K562 (cell line): ENCODE measurements around the gene ZC3H7B. TPM values are rescaled to one million over a fixed set of nuclear protein-coding genes. Genes with fewer than 3 reads are reported as not detected.

Source experiments
- ATAC-seq: fragments of 200-7000 bp; cut with Tn5 transposase; 3 replicates; pipeline ENCODE4 v1.9.1; 2020; ENCODE audit warnings: moderate library complexity
- BruUV-seq: library from RNA; stranded (reverse); fragments of 400-500 nt; replicated peaks from 2 replicates; lab custom pipeline; 2021; lab: Mats Ljungman, UMichigan
- CTCF ChIA-PET: fragments of 300-600 bp; formaldehyde crosslinking; extraction: SDS; loops from one replicate; lab custom pipeline; 2021; ENCODE audit warnings: low intra/inter-chr PET ratio; lab: Yijun Ruan, JAX
- POLR2A ChIA-PET: fragments of 300-600, 350-650 bp; sonication (Branson Sonifier 250); formaldehyde crosslinking; extraction: SDS; loops from one replicate; lab custom pipeline; 2021; ENCODE audit warnings: antibody characterized with exemption, inconsistent platforms; lab: Yijun Ruan, JAX
- DNase-seq, 4 experiments: peaks; one replicate each; pipeline versions ENCODE4 v3.0.0 to v3.0.0-alpha.2; 2011 to 2018; ENCODE audit warnings: low spot score in 3 of 4, mixed read lengths in 3 of 4; ENCODE audit errors: extremely low read depth in 1 of 4
- FAIRE-seq: peaks from 2 replicates; lab custom pipeline; 2011; peaks lifted over from hg19 to GRCh38; lab: Jason Lieb, UNC
- H2AFZ ChIP-seq: 2 replicates; pipeline ENCODE4 v1.6.0; 2011; ENCODE audit warnings: low read depth, low read length, control low read depth, inconsistent platforms
- H3K27ac ChIP-seq: fragments of 200-600 bp; 3 replicates; pipeline ENCODE4 v1.8.0; 2011; ENCODE audit warnings: low read depth, mild to moderate bottlenecking, control low read depth, inconsistent platforms, low read length, moderate library complexity, mixed read lengths; ENCODE audit errors: extremely low read depth
- H3K27me3 ChIP-seq, 2 experiments: fragments of 300-600 bp in 1 of 2; 2 replicates in 1 of 2; 3 replicates in 1 of 2; pipeline versions ENCODE4 v1.6.0 to v1.8.0; 2011; ENCODE audit warnings: inconsistent platforms in 2 of 2, low read length in 2 of 2, mild to moderate bottlenecking in 1 of 2, mixed read lengths in 1 of 2, moderate library complexity in 1 of 2; ENCODE audit not compliant: control insufficient read depth in 2 of 2, insufficient read depth in 2 of 2
- H3K36me3 ChIP-seq: fragments of 300-600 bp; 3 replicates; pipeline ENCODE4 v1.8.0; 2011; ENCODE audit warnings: mild to moderate bottlenecking, low read length, inconsistent platforms; ENCODE audit not compliant: control insufficient read depth, insufficient read depth
- H3K4me1 ChIP-seq, 2 experiments: fragments of 200-600 bp in 1 of 2; replicated peaks in 1 of 2; 2 replicates in 1 of 2; 3 replicates in 1 of 2; pipeline versions ENCODE4 v1.5.1 to v1.8.0; 2011; ENCODE audit warnings: inconsistent platforms in 2 of 2, low read length in 2 of 2, mild to moderate bottlenecking in 1 of 2, mixed read lengths in 1 of 2, moderate library complexity in 1 of 2; ENCODE audit not compliant: control insufficient read depth in 2 of 2, insufficient read depth in 2 of 2
- H3K4me2 ChIP-seq: 2 replicates; pipeline ENCODE4 v1.6.1; 2011; ENCODE audit warnings: low read length, control low read depth, inconsistent platforms, mixed read lengths; ENCODE audit not compliant: insufficient read depth
- H3K4me3 ChIP-seq: fragments of 200-600 bp; sonication (generic), shearing (Covaris generic); 2 replicates; pipeline ENCODE4 v1.5.1; 2016; ENCODE audit warnings: control low read depth, inconsistent platforms
- H3K79me2 ChIP-seq: fragments of 200-600 bp; 3 replicates; pipeline ENCODE4 v1.8.0; 2011; ENCODE audit warnings: low read length, inconsistent platforms; ENCODE audit not compliant: control insufficient read depth, insufficient read depth
- H3K9ac ChIP-seq, 2 experiments: 2 replicates each; pipeline versions ENCODE4 v1.6.0 to v1.6.1; 2011; ENCODE audit warnings: low read depth in 2 of 2, low read length in 2 of 2, control low read depth in 1 of 2, inconsistent platforms in 1 of 2, mild to moderate bottlenecking in 1 of 2, mixed read lengths in 1 of 2; ENCODE audit not compliant: insufficient read depth in 1 of 2
- H3K9me1 ChIP-seq: one replicate; pipeline ENCODE4 v1.6.0; 2011; ENCODE audit warnings: inconsistent platforms, mild to moderate bottlenecking, low read length, moderate library complexity; ENCODE audit not compliant: control insufficient read depth, insufficient read depth
- H3K9me3 ChIP-seq: replicated peaks from 2 replicates; pipeline ENCODE4 v1.5.1; 2011; ENCODE audit warnings: low read depth, low read length, inconsistent platforms; ENCODE audit not compliant: control insufficient read depth, insufficient read depth
- H4K20me1 ChIP-seq: replicated peaks from 2 replicates; pipeline ENCODE4 v1.6.1; 2011; ENCODE audit warnings: low read length, inconsistent platforms, mixed read lengths; ENCODE audit not compliant: control insufficient read depth, insufficient read depth
- ATF4 ChIP-seq: fragments of 450-650 bp; formaldehyde crosslinking; IDR thresholded peaks from 2 replicates; pipeline ENCODE4 v1.4.0; 2022; ENCODE audit warnings: mild to moderate bottlenecking, moderate library complexity
- E4F1 ChIP-seq: fragments of 250-450 bp; sonication (Bioruptor Pico); IDR thresholded peaks from 2 replicates; pipeline ENCODE4 v1.5.0; 2021; ENCODE audit warnings: mild to moderate bottlenecking, borderline replicate concordance
- FOXA1 ChIP-seq: fragments of 450-650 bp; IDR thresholded peaks from 2 replicates; pipeline ENCODE4 v1.6.1; 2016; ENCODE audit warnings: mild to moderate bottlenecking, borderline replicate concordance
- HNRNPL ChIP-seq: fragments of 200-400 bp; formaldehyde crosslinking; IDR thresholded peaks from 2 replicates; pipeline ENCODE4 v1.6.1; 2017; ENCODE audit warnings: low read depth, mild to moderate bottlenecking, low read length
- HNRNPLL ChIP-seq: fragments of 200-400 bp; formaldehyde crosslinking; IDR thresholded peaks from 2 replicates; pipeline ENCODE4 v1.6.1; 2017; ENCODE audit warnings: low read length, low read depth, mild to moderate bottlenecking; ENCODE audit not compliant: poor library complexity, severe bottlenecking
- HNRNPUL1 ChIP-seq: fragments of 200-400 bp; formaldehyde crosslinking; IDR thresholded peaks from 2 replicates; pipeline ENCODE4 v1.6.1; 2017; ENCODE audit warnings: low read length
- PKNOX1 ChIP-seq: fragments of 450-650 bp; IDR thresholded peaks from 2 replicates; pipeline ENCODE4 v1.6.1; 2016
- RBBP5 ChIP-seq: fragments of 200-600 bp; sonication (generic); IDR thresholded peaks from 2 replicates; pipeline ENCODE4 v1.6.1; 2012; ENCODE audit warnings: borderline replicate concordance, mild to moderate bottlenecking, low read length, control low read depth, inconsistent platforms; ENCODE audit not compliant: insufficient read depth, poor library complexity, severe bottlenecking
- RBM25 ChIP-seq: fragments of 200-400 bp; formaldehyde crosslinking; IDR thresholded peaks from 2 replicates; pipeline ENCODE4 v1.6.1; 2018; ENCODE audit warnings: low read length, low read depth, moderate library complexity; ENCODE audit not compliant: severe bottlenecking
- ZBTB12 ChIP-seq: fragments of 250-450 bp; sonication (Bioruptor Pico); IDR thresholded peaks from 2 replicates; pipeline ENCODE4 v1.4.0; 2020
- ZC3H11A ChIP-seq: IDR thresholded peaks from 2 replicates; pipeline ENCODE4 v1.6.1; 2012; ENCODE audit warnings: low read depth, low read length, improper control_type of control experiment
- ZFP36 ChIP-seq: fragments of 150-350 bp; IDR thresholded peaks from 2 replicates; pipeline ENCODE4 v1.6.1; 2018; ENCODE audit warnings: low read length, low read depth; ENCODE audit not compliant: partially characterized antibody
- ZNF436 ChIP-seq: fragments of 250-450, 450-650 bp; sonication (Bioruptor Pico); formaldehyde crosslinking; IDR thresholded peaks from 2 replicates; pipeline ENCODE4 v1.7.0; 2020; ENCODE audit warnings: mild to moderate bottlenecking
- WGBS: fragments of 100-300 bp; shearing (Covaris generic); methylation state at CpG from one replicate; pipeline ENCODE4 v1.1.6; 2016; ENCODE audit warnings: low coverage, mixed read lengths; ENCODE audit not compliant: insufficient coverage; ENCODE audit errors: missing lambda C conversion rate; 5-methylcytosine and 5-hydroxymethylcytosine counted together
- in situ Hi-C: fragments of 300-500 bp; cut with MboI; formaldehyde crosslinking; loops from 4 replicates; pipeline ENCODE4 v1.15.0; 2018; ENCODE audit warnings: inconsistent platforms, mixed read lengths
- intact Hi-C: fragments of 100-400 bp; cut with micrococcal nuclease; formaldehyde crosslinking; loops from 2 replicates; pipeline ENCODE4 v1.14.2; 2022
- polyA plus RNA-seq, 8 experiments: library from polyadenylated mRNA; depleted of rRNA in 4 of 8; stranded (reverse) in 5 of 8; unstranded in 3 of 8; fragments of >200 nt; fragmentation: Nextera tagmentation in 2 of 8; fragmentation: Illumina TruSeq in 1 of 8; extraction: Ambion mirVana in 2 of 8; extraction: Trizol in 1 of 8; gene quantifications; 2 replicates each; pipeline versions ENCODE4 v1.2.1 to v1.2.3, GENCODE V29; 2011 to 2014; ENCODE audit warnings: inconsistent platforms in 1 of 8, missing spikeins in 1 of 8
- total RNA-seq, 7 experiments: library from RNA; depleted of rRNA in 6 of 7; stranded (reverse); fragments of >200 nt in 6 of 7; fragmentation: Illumina TruSeq in 2 of 7; extraction: Trizol in 2 of 7; gene quantifications; 2 replicates each; pipeline versions ENCODE4 v1.2.1 to v1.2.3, GENCODE V29; 2011 to 2021; ENCODE audit warnings: low replicate concordance in 1 of 7

ZC3H7B gene
- total and polyA plus RNA-seq, 9 of the 15 experiments (the other 6 are each of a cell fraction or from before 2014, with no cell fraction given), result 0.07 to 49.8 (median 26.8) TPM

- Histone ChIP-seq H3K9me3 (no peaks in the 10 kb centered on the region), H3K79me2 (no peaks in the 10 kb centered on the region), H3K4me2 (no peak overlapping the region), H3K9ac (peak overlapping the region in 1 of 2 experiments; percentile 26; a peak in 1 of 4 replicates), H3K27ac (no peak overlapping the region), H3K27me3 (no peaks in the 10 kb centered on the region)
- intact Hi-C loops, result no loop called here
- ChIA-PET CTCF (no interaction called here), POLR2A (interaction anchor here (0.6 kb wide), 1 partner anchor 1196 kb away, joined by 3 read pairs; no protein-coding TSS in a partner anchor)
- WGBS, result 56% methylated on average over 4 of the region's 5 CpGs
- BruUV-seq, result no TSS peak
- TF ChIP-seq ZC3H11A (no peak), RBM25 (peak; percentile 62), ZNF436 (CRISPR knock-in tag) (0 out of 2 replicates have a peak, but pooled peaks have one; percentile 5), PKNOX1 (no peak), ZBTB12 (no peak), HNRNPUL1 (no peak), E4F1 (CRISPR knock-in tag) (no peak), ZFP36 (peak; percentile 92), HNRNPLL (no peak), RBBP5 (no peak), FOXA1 (no peak), HNRNPL (no peak), ATF4 (no peak)
- TF ChIP-seq, all 486 proteins: peak for 3
- ATAC-seq (no peak), DNase-seq (no peak), FAIRE-seq (no peak)
- H3K4me3 ChIP-seq, result no peak overlapping the region
- peaks cover 10 to 31% of the 10 kb centered on the region in 2 experiments; a peak in 4 of 5 replicates for H3K4me1 ChIP-seq
- H3K36me3 ChIP-seq, result peaks cover 10% of the 10 kb centered on the region; the same call in 1 of the 3 replicates
- H2AFZ ChIP-seq, result no peak overlapping the region
- H4K20me1 ChIP-seq, result no peaks in the 10 kb centered on the region
- in situ Hi-C loops, result no loop called here
- no peaks in the 10 kb centered on the region for H3K9me1 ChIP-seq
These were observed 61.3 kb downstream of the ZC3H7B start for GRCh38 chr22:41362615-41363014.
